Measurements from ENCODE around the gene ADORA1.

DNA sequence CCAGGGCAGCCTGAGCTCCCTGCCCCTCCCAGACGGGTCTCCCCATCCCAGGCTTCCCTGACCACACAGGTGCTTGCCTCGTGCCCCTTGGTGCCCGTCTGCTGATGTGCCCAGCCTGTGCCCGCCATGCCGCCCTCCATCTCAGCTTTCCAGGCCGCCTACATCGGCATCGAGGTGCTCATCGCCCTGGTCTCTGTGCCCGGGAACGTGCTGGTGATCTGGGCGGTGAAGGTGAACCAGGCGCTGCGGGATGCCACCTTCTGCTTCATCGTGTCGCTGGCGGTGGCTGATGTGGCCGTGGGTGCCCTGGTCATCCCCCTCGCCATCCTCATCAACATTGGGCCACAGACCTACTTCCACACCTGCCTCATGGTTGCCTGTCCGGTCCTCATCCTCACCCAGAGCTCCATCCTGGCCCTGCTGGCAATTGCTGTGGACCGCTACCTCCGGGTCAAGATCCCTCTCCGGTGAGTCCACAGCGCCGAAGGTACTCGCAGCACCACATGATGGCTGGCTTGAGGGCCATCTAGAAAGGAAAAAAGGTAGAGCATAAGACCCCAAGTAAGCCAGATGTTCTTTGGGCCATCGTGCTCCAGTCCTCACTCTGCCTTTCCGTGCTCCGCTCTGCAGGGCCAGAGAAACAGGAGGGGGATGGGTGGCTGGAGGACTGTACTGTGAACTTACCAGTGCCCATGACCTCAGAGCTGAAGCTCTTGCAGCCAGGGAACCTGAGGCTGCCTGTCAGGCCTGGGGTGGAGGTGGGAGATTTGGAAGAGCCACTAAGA lies 1.4 kb downstream of the ADORA1 start:
- TF ChIP-seq, protein P1, sequence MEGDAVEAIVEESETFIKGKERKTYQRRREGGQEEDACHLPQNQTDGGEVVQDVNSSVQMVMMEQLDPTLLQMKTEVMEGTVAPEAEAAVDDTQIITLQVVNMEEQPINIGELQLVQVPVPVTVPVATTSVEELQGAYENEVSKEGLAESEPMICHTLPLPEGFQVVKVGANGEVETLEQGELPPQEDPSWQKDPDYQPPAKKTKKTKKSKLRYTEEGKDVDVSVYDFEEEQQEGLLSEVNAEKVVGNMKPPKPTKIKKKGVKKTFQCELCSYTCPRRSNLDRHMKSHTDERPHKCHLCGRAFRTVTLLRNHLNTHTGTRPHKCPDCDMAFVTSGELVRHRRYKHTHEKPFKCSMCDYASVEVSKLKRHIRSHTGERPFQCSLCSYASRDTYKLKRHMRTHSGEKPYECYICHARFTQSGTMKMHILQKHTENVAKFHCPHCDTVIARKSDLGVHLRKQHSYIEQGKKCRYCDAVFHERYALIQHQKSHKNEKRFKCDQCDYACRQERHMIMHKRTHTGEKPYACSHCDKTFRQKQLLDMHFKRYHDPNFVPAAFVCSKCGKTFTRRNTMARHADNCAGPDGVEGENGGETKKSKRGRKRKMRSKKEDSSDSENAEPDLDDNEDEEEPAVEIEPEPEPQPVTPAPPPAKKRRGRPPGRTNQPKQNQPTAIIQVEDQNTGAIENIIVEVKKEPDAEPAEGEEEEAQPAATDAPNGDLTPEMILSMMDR (tag by site-specific recombination; IDR thresholded peaks at IDR 0.05), result no peak
- TF ChIP-seq, protein P2, sequence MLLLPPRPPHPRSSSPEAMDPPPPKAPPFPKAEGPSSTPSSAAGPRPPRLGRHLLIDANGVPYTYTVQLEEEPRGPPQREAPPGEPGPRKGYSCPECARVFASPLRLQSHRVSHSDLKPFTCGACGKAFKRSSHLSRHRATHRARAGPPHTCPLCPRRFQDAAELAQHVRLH (tag by site-specific recombination; IDR thresholded peaks at IDR 0.05), result no peak
- TF ChIP-seq ZNF239 (tag by site-specific recombination; IDR thresholded peaks at IDR 0.05), result no peak
- TF ChIP-seq ZBTB1 (tag by site-specific recombination; IDR thresholded peaks at IDR 0.05), result no peak
- TF ChIP-seq, protein P3, sequence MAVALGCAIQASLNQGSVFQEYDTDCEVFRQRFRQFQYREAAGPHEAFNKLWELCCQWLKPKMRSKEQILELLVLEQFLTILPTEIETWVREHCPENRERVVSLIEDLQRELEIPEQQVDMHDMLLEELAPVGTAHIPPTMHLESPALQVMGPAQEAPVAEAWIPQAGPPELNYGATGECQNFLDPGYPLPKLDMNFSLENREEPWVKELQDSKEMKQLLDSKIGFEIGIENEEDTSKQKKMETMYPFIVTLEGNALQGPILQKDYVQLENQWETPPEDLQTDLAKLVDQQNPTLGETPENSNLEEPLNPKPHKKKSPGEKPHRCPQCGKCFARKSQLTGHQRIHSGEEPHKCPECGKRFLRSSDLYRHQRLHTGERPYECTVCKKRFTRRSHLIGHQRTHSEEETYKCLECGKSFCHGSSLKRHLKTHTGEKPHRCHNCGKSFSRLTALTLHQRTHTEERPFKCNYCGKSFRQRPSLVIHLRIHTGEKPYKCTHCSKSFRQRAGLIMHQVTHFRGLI (tag by site-specific recombination; IDR thresholded peaks at IDR 0.05), result no peak
- TF ChIP-seq SP2 (tag by site-specific recombination; IDR thresholded peaks at IDR 0.05), result no peak
- no peak for TF ChIP-seq ZNF433 (tag by site-specific recombination; IDR thresholded peaks at IDR 0.05; ENCODE audit: low read depth)
- TF ChIP-seq, protein P4, sequence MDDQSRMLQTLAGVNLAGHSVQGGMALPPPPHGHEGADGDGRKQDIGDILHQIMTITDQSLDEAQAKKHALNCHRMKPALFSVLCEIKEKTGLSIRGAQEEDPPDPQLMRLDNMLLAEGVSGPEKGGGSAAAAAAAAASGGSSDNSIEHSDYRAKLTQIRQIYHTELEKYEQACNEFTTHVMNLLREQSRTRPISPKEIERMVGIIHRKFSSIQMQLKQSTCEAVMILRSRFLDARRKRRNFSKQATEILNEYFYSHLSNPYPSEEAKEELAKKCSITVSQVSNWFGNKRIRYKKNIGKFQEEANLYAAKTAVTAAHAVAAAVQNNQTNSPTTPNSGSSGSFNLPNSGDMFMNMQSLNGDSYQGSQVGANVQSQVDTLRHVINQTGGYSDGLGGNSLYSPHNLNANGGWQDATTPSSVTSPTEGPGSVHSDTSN (CRISPR knock-in tag; IDR thresholded peaks at IDR 0.05), result no peak
- TF ChIP-seq EGR2 (tag by site-specific recombination; IDR thresholded peaks at IDR 0.05; ENCODE audit: low read depth), result no peak
- no peak for TF ChIP-seq ZNF133 (tag by site-specific recombination; IDR thresholded peaks at IDR 0.05)
- TF ChIP-seq YY1 (tag by site-specific recombination; IDR thresholded peaks at IDR 0.05), result no peak
- no peak for TF ChIP-seq GLIS2 (tag by site-specific recombination; IDR thresholded peaks at IDR 0.05)
- TF ChIP-seq, protein P5, sequence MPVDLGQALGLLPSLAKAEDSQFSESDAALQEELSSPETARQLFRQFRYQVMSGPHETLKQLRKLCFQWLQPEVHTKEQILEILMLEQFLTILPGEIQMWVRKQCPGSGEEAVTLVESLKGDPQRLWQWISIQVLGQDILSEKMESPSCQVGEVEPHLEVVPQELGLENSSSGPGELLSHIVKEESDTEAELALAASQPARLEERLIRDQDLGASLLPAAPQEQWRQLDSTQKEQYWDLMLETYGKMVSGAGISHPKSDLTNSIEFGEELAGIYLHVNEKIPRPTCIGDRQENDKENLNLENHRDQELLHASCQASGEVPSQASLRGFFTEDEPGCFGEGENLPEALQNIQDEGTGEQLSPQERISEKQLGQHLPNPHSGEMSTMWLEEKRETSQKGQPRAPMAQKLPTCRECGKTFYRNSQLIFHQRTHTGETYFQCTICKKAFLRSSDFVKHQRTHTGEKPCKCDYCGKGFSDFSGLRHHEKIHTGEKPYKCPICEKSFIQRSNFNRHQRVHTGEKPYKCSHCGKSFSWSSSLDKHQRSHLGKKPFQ (tag by site-specific recombination; IDR thresholded peaks at IDR 0.05), result no peak
- TF ChIP-seq, protein P6, sequence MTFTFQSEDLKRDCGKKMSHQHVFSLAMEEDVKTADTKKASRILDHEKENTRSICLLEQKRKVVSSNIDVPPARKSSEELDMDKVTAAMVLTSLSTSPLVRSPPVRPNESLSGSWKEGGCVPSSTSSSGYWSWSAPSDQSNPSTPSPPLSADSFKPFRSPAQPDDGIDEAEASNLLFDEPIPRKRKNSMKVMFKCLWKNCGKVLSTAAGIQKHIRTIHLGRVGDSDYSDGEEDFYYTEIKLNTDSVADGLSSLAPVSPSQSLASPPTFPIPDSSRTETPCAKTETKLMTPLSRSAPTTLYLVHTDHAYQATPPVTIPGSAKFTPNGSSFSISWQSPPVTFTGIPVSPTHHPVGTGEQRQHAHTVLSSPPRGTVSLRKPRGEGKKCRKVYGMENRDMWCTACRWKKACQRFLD (tag by site-specific recombination; IDR thresholded peaks at IDR 0.05), result no peak

Data from HEK293 (cell line).